ENCODE results near the gene DOCK7.

DOCK7 gene

GRCh38 chr1:62417351-62417999, 270.7 kb downstream of the DOCK7 start:
- TF ChIP-seq CTCF (IDR thresholded peaks at IDR 0.05; ENCODE audit: low read depth, low read length, missing control alignments), result no peak
- no peak overlapping the region for H3K27ac ChIP-seq
- no peaks in the 10 kb centered on the region for H3K36me3 ChIP-seq (replicated peaks)
- DNase-seq, result no peak
- in situ Hi-C loops (cut with HindIII; ENCODE audit: low pct_ligation_motif_present, low sequenced_read_pairs), result no loop called here
- no peak overlapping the region for H3K4me3 ChIP-seq (ENCODE audit: low read depth, low read length)
- no peaks in the 10 kb centered on the region for H3K27me3 ChIP-seq (replicated peaks)

GRCh38 chr1:62415687-62416086, 272.5 kb downstream of the DOCK7 start:
- TF ChIP-seq CTCF (IDR thresholded peaks at IDR 0.05; ENCODE audit: low read depth, low read length, missing control alignments), result no peak
- Histone ChIP-seq H3K27ac (no peak overlapping the region), H3K27me3 (replicated peaks) (no peaks in the 10 kb centered on the region), H3K36me3 (replicated peaks) (no peaks in the 10 kb centered on the region), H3K4me3 (ENCODE audit: low read depth, low read length) (no peak overlapping the region)
- in situ Hi-C loops (cut with HindIII; ENCODE audit: low pct_ligation_motif_present, low sequenced_read_pairs), result no loop called here
- no peak for DNase-seq

GRCh38 chr1:62407398-62408009, 280.7 kb downstream of the DOCK7 start:
- in situ Hi-C loops (cut with HindIII; ENCODE audit: low pct_ligation_motif_present, low sequenced_read_pairs), result no loop called here
- DNase-seq, result peak; percentile 45
- H3K36me3 ChIP-seq (replicated peaks), result no peaks in the 10 kb centered on the region
- peak; percentile 62 for TF ChIP-seq CTCF (IDR thresholded peaks at IDR 0.05; ENCODE audit: low read depth, low read length, missing control alignments)
- no peak overlapping the region for H3K27ac ChIP-seq
- H3K4me3 ChIP-seq (ENCODE audit: low read depth, low read length), result no peak overlapping the region
- H3K27me3 ChIP-seq (replicated peaks), result no peaks in the 10 kb centered on the region

GRCh38 chr1:62406576-62406975, 281.6 kb downstream of the DOCK7 start:
- Histone ChIP-seq H3K4me3 (ENCODE audit: low read depth, low read length) (no peak overlapping the region), H3K27ac (no peak overlapping the region), H3K36me3 (replicated peaks) (no peaks in the 10 kb centered on the region), H3K27me3 (replicated peaks) (no peaks in the 10 kb centered on the region)
- no peak for TF ChIP-seq CTCF (IDR thresholded peaks at IDR 0.05; ENCODE audit: low read depth, low read length, missing control alignments)
- no peak for DNase-seq
- in situ Hi-C loops (cut with HindIII; ENCODE audit: low pct_ligation_motif_present, low sequenced_read_pairs), result no loop called here

GRCh38 chr1:62405247-62405646, 282.9 kb downstream of the DOCK7 start:
- no peak for TF ChIP-seq CTCF (IDR thresholded peaks at IDR 0.05; ENCODE audit: low read depth, low read length, missing control alignments)
- Histone ChIP-seq H3K36me3 (replicated peaks) (no peaks in the 10 kb centered on the region), H3K27me3 (replicated peaks) (no peaks in the 10 kb centered on the region), H3K27ac (no peak overlapping the region), H3K4me3 (ENCODE audit: low read depth, low read length) (no peak overlapping the region)
- no peak for DNase-seq
- in situ Hi-C loops (cut with HindIII; ENCODE audit: low pct_ligation_motif_present, low sequenced_read_pairs), result no loop called here
